K562 (cell line): ENCODE measurements around the gene HSPA4. TPM values are rescaled to one million over a fixed set of nuclear protein-coding genes. Genes with fewer than 3 reads are reported as not detected.

Experiments
- ATAC-seq: fragments of 200-7000 bp; cut with Tn5 transposase; 3 replicates; pipeline ENCODE4 v1.9.1; 2020; ENCODE audit warnings: moderate library complexity
- BruUV-seq: library from RNA; stranded (reverse); fragments of 400-500 nt; replicated peaks from 2 replicates; lab custom pipeline; 2021; lab: Mats Ljungman, UMichigan
- CTCF ChIA-PET: fragments of 300-600 bp; formaldehyde crosslinking; extraction: SDS; loops from one replicate; lab custom pipeline; 2021; ENCODE audit warnings: low intra/inter-chr PET ratio; lab: Yijun Ruan, JAX
- POLR2A ChIA-PET: fragments of 300-600, 350-650 bp; sonication (Branson Sonifier 250); formaldehyde crosslinking; extraction: SDS; loops from one replicate; lab custom pipeline; 2021; ENCODE audit warnings: antibody characterized with exemption, inconsistent platforms; lab: Yijun Ruan, JAX
- DNase-seq, 4 experiments: peaks; one replicate each; pipeline versions ENCODE4 v3.0.0 to v3.0.0-alpha.2; 2011 to 2018; ENCODE audit warnings: low spot score in 3 of 4, mixed read lengths in 3 of 4; ENCODE audit errors: extremely low read depth in 1 of 4
- FAIRE-seq: peaks from 2 replicates; lab custom pipeline; 2011; peaks lifted over from hg19 to GRCh38; lab: Jason Lieb, UNC
- H2AFZ ChIP-seq: 2 replicates; pipeline ENCODE4 v1.6.0; 2011; ENCODE audit warnings: low read depth, low read length, control low read depth, inconsistent platforms
- H3K27ac ChIP-seq: fragments of 200-600 bp; 3 replicates; pipeline ENCODE4 v1.8.0; 2011; ENCODE audit warnings: low read depth, mild to moderate bottlenecking, control low read depth, inconsistent platforms, low read length, moderate library complexity, mixed read lengths; ENCODE audit errors: extremely low read depth
- H3K27me3 ChIP-seq, 2 experiments: fragments of 300-600 bp in 1 of 2; 2 replicates in 1 of 2; 3 replicates in 1 of 2; pipeline versions ENCODE4 v1.6.0 to v1.8.0; 2011; ENCODE audit warnings: inconsistent platforms in 2 of 2, low read length in 2 of 2, mild to moderate bottlenecking in 1 of 2, mixed read lengths in 1 of 2, moderate library complexity in 1 of 2; ENCODE audit not compliant: control insufficient read depth in 2 of 2, insufficient read depth in 2 of 2
- H3K36me3 ChIP-seq: fragments of 300-600 bp; 3 replicates; pipeline ENCODE4 v1.8.0; 2011; ENCODE audit warnings: mild to moderate bottlenecking, low read length, inconsistent platforms; ENCODE audit not compliant: control insufficient read depth, insufficient read depth
- H3K4me1 ChIP-seq, 2 experiments: fragments of 200-600 bp in 1 of 2; replicated peaks in 1 of 2; 2 replicates in 1 of 2; 3 replicates in 1 of 2; pipeline versions ENCODE4 v1.5.1 to v1.8.0; 2011; ENCODE audit warnings: inconsistent platforms in 2 of 2, low read length in 2 of 2, mild to moderate bottlenecking in 1 of 2, mixed read lengths in 1 of 2, moderate library complexity in 1 of 2; ENCODE audit not compliant: control insufficient read depth in 2 of 2, insufficient read depth in 2 of 2
- H3K4me2 ChIP-seq: 2 replicates; pipeline ENCODE4 v1.6.1; 2011; ENCODE audit warnings: low read length, control low read depth, inconsistent platforms, mixed read lengths; ENCODE audit not compliant: insufficient read depth
- H3K4me3 ChIP-seq: fragments of 200-600 bp; sonication (generic), shearing (Covaris generic); 2 replicates; pipeline ENCODE4 v1.5.1; 2016; ENCODE audit warnings: control low read depth, inconsistent platforms
- H3K79me2 ChIP-seq: fragments of 200-600 bp; 3 replicates; pipeline ENCODE4 v1.8.0; 2011; ENCODE audit warnings: low read length, inconsistent platforms; ENCODE audit not compliant: control insufficient read depth, insufficient read depth
- H3K9ac ChIP-seq, 2 experiments: 2 replicates each; pipeline versions ENCODE4 v1.6.0 to v1.6.1; 2011; ENCODE audit warnings: low read depth in 2 of 2, low read length in 2 of 2, control low read depth in 1 of 2, inconsistent platforms in 1 of 2, mild to moderate bottlenecking in 1 of 2, mixed read lengths in 1 of 2; ENCODE audit not compliant: insufficient read depth in 1 of 2
- H3K9me1 ChIP-seq: one replicate; pipeline ENCODE4 v1.6.0; 2011; ENCODE audit warnings: inconsistent platforms, mild to moderate bottlenecking, low read length, moderate library complexity; ENCODE audit not compliant: control insufficient read depth, insufficient read depth
- H3K9me3 ChIP-seq: replicated peaks from 2 replicates; pipeline ENCODE4 v1.5.1; 2011; ENCODE audit warnings: low read depth, low read length, inconsistent platforms; ENCODE audit not compliant: control insufficient read depth, insufficient read depth
- H4K20me1 ChIP-seq: replicated peaks from 2 replicates; pipeline ENCODE4 v1.6.1; 2011; ENCODE audit warnings: low read length, inconsistent platforms, mixed read lengths; ENCODE audit not compliant: control insufficient read depth, insufficient read depth
- ATF7 ChIP-seq: fragments of 450-650 bp; IDR thresholded peaks from 2 replicates; pipeline ENCODE4 v1.7.1; 2014; ENCODE audit warnings: mild to moderate bottlenecking, moderate library complexity
- DMBX1 ChIP-seq: fragments of 250-450 bp; sonication (Bioruptor Pico); IDR thresholded peaks from 2 replicates; pipeline ENCODE4 v1.8.0; 2022; ENCODE audit warnings: inconsistent platforms, mild to moderate bottlenecking, moderate library complexity, borderline replicate concordance
- NFIC ChIP-seq: fragments of 450-650 bp; IDR thresholded peaks from 2 replicates; pipeline ENCODE4 v1.6.1; 2017; ENCODE audit warnings: mild to moderate bottlenecking, inconsistent platforms
- RBM14 ChIP-seq: fragments of 200-400 bp; formaldehyde crosslinking; IDR thresholded peaks from 2 replicates; pipeline ENCODE4 v1.6.1; 2018; ENCODE audit warnings: low read depth, mild to moderate bottlenecking, low read length, moderate library complexity, borderline replicate concordance; ENCODE audit not compliant: insufficient read depth
- TFAP4 ChIP-seq: sonication (generic); formaldehyde crosslinking; IDR thresholded peaks from 2 replicates; pipeline ENCODE4 v1.8.0; 2022; ENCODE audit warnings: missing genetic modification reagents, mild to moderate bottlenecking, moderate library complexity, borderline replicate concordance
- ZNF23 ChIP-seq: fragments of 250-450 bp; sonication (Bioruptor Pico); IDR thresholded peaks from 2 replicates; pipeline ENCODE4 v1.4.0; 2020; ENCODE audit warnings: mild to moderate bottlenecking
- WGBS: fragments of 100-300 bp; shearing (Covaris generic); methylation state at CpG from one replicate; pipeline ENCODE4 v1.1.6; 2016; ENCODE audit warnings: low coverage, mixed read lengths; ENCODE audit not compliant: insufficient coverage; ENCODE audit errors: missing lambda C conversion rate; 5-methylcytosine and 5-hydroxymethylcytosine counted together
- in situ Hi-C: fragments of 300-500 bp; cut with MboI; formaldehyde crosslinking; loops from 4 replicates; pipeline ENCODE4 v1.15.0; 2018; ENCODE audit warnings: inconsistent platforms, mixed read lengths
- intact Hi-C: fragments of 100-400 bp; cut with micrococcal nuclease; formaldehyde crosslinking; loops from 2 replicates; pipeline ENCODE4 v1.14.2; 2022
- polyA plus RNA-seq, 8 experiments: library from polyadenylated mRNA; depleted of rRNA in 4 of 8; stranded (reverse) in 5 of 8; unstranded in 3 of 8; fragments of >200 nt; fragmentation: Nextera tagmentation in 2 of 8; fragmentation: Illumina TruSeq in 1 of 8; extraction: Ambion mirVana in 2 of 8; extraction: Trizol in 1 of 8; gene quantifications; 2 replicates each; pipeline versions ENCODE4 v1.2.1 to v1.2.3, GENCODE V29; 2011 to 2014; ENCODE audit warnings: inconsistent platforms in 1 of 8, missing spikeins in 1 of 8
- small RNA-seq: library from RNA; depleted of rRNA; stranded (forward); fragments of <200 nt; gene quantifications from one replicate; pipeline ENCODE3, GENCODE V24; 2014
- total RNA-seq, 7 experiments: library from RNA; depleted of rRNA in 6 of 7; stranded (reverse); fragments of >200 nt in 6 of 7; fragmentation: Illumina TruSeq in 2 of 7; extraction: Trizol in 2 of 7; gene quantifications; 2 replicates each; pipeline versions ENCODE4 v1.2.1 to v1.2.3, GENCODE V29; 2011 to 2021; ENCODE audit warnings: low replicate concordance in 1 of 7
- TF ChIP-seq, protein P1 (sequence below): fragments of 450-650 bp; IDR thresholded peaks from 2 replicates; pipeline ENCODE4 v1.6.1; 2014; ENCODE audit warnings: low read depth, mild to moderate bottlenecking, moderate library complexity, borderline replicate concordance

HSPA4 gene
- total and polyA plus RNA-seq, 9 of the 15 experiments (the other 6 are each of a cell fraction or from before 2014, with no cell fraction given) = 90.3 to 286 (median 148) TPM

DNA sequence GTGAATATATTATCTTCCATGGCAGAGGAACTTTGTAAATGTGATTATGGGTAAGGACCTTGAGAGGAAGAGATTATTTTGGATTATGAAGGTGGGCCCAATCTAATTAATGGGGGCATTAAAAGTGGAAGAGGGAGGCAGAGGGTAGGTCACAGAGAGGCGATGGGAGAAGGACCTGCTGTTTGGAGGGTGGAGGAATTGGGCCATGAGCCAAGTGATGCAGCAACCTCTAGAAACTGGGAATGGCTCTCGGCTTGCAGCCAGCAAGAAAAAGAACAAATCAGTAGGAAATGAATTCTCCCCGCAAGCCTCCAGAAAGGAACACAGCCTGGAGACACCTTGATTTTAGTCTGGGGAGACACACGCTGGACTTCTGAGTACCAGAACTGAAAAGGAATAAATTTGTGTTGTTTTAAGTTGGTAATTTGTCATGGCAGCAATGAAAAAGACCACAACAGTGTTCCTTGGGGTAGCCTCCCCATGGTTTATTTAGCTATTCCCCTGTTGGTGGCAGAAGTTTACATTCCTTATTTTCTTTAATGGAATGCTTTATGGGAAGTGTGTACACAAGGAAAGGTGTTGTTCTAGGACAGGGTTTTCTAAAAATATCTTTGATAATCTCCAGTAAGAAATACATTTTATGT lies 103.6 kb downstream of the HSPA4 start:
- Histone ChIP-seq H3K9me1 (no peaks in the 10 kb centered on the region), H2AFZ (no peak overlapping the region), H3K79me2 (no peaks in the 10 kb centered on the region), H3K9ac (no peak overlapping the region), H3K4me2 (no peak overlapping the region), H3K27ac (no peak overlapping the region), H3K4me1 (no peaks in the 10 kb centered on the region), H3K36me3 (no peaks in the 10 kb centered on the region), H4K20me1 (no peaks in the 10 kb centered on the region), H3K4me3 (no peak overlapping the region), H3K27me3 (peaks cover 29 to 32% of the 10 kb centered on the region in 2 experiments), H3K9me3 (no peaks in the 10 kb centered on the region)
- BruUV-seq = no TSS peak
- WGBS = 0% methylated on average over 4 of the region's 4 CpGs
- no peak for FAIRE-seq
- ATAC-seq = no peak
- CTCF ChIA-PET = no interaction called here
- intact Hi-C loops = no loop called here
- TF ChIP-seq ZNF23 (CRISPR knock-in tag) = no peak
- TF ChIP-seq DMBX1 (CRISPR knock-in tag) = no peak
- TF ChIP-seq, protein P1, sequence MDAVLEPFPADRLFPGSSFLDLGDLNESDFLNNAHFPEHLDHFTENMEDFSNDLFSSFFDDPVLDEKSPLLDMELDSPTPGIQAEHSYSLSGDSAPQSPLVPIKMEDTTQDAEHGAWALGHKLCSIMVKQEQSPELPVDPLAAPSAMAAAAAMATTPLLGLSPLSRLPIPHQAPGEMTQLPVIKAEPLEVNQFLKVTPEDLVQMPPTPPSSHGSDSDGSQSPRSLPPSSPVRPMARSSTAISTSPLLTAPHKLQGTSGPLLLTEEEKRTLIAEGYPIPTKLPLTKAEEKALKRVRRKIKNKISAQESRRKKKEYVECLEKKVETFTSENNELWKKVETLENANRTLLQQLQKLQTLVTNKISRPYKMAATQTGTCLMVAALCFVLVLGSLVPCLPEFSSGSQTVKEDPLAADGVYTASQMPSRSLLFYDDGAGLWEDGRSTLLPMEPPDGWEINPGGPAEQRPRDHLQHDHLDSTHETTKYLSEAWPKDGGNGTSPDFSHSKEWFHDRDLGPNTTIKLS = no peak
- no peak for TF ChIP-seq RBM14
- no peak for TF ChIP-seq TFAP4 (CRISPR knock-in tag)
- no peak for TF ChIP-seq ATF7
- peak; percentile 41 for TF ChIP-seq NFIC
- in situ Hi-C loops = no loop called here
- POLR2A ChIA-PET = no interaction called here
- no peak for DNase-seq

Small RNA genes lying within 50 kb of the gene (small RNA-seq; reads per million reads assigned to genes)
- gene AC113410.1 (not detected), gene AC113410.3 (not detected)

Other genes with a start within 250 kb of the HSPA4 start
- not detected in 2 replicates for gene SOWAHA, start 238.7 kb upstream of the HSPA4 start, total RNA-seq (2014; rRNA removed)
- gene SOWAHA, start 238.7 kb upstream of the HSPA4 start, total RNA-seq (2014; rRNA removed; fragmentation: Illumina TruSeq; extraction: Trizol) = not detected in 2 replicates
- gene SOWAHA, start 238.7 kb upstream of the HSPA4 start, total RNA-seq (2015; rRNA removed; fragmentation: Illumina TruSeq; extraction: Trizol) = not detected in 2 replicates
- not detected in 2 replicates for gene SOWAHA, start 238.7 kb upstream of the HSPA4 start, total RNA-seq (2021)
- gene SOWAHA, start 238.7 kb upstream of the HSPA4 start, polyA plus RNA-seq (2011; rRNA removed) = not detected in 2 replicates
- gene SOWAHA, start 238.7 kb upstream of the HSPA4 start, polyA plus RNA-seq (2014; fragmentation: Illumina TruSeq; extraction: Trizol) = not detected in 2 replicates
- not detected for gene SOWAHA, start 238.7 kb upstream of the HSPA4 start, polyA plus RNA-seq (2014; fragmentation: Nextera tagmentation; extraction: Ambion mirVana)
- not detected in 2 replicates for gene SOWAHA, start 238.7 kb upstream of the HSPA4 start, polyA plus RNA-seq (2014; rRNA removed)
- gene SHROOM1, start 221.4 kb upstream of the HSPA4 start, total RNA-seq (2014; rRNA removed) = 13.0 and 18.6 TPM in 2 replicates
- gene SHROOM1, start 221.4 kb upstream of the HSPA4 start, total RNA-seq (2014; rRNA removed; fragmentation: Illumina TruSeq; extraction: Trizol) = 5.3 and 6.1 TPM in 2 replicates
- 10.9 and 13.3 TPM in 2 replicates for gene SHROOM1, start 221.4 kb upstream of the HSPA4 start, total RNA-seq (2015; rRNA removed; fragmentation: Illumina TruSeq; extraction: Trizol)
- gene SHROOM1, start 221.4 kb upstream of the HSPA4 start, total RNA-seq (2021) = 25.6 and 26.5 TPM in 2 replicates
- 11.9 and 12.8 TPM in 2 replicates for gene SHROOM1, start 221.4 kb upstream of the HSPA4 start, polyA plus RNA-seq (2011; rRNA removed)
- gene SHROOM1, start 221.4 kb upstream of the HSPA4 start, polyA plus RNA-seq (2014; fragmentation: Illumina TruSeq; extraction: Trizol) = 14.6 and 14.8 TPM in 2 replicates
- under 1 TPM; 0.44 to 0.50 TPM for gene SHROOM1, start 221.4 kb upstream of the HSPA4 start, polyA plus RNA-seq (2014; fragmentation: Nextera tagmentation; extraction: Ambion mirVana)
- gene SHROOM1, start 221.4 kb upstream of the HSPA4 start, polyA plus RNA-seq (2014; rRNA removed) = 22.3 and 26.0 TPM in 2 replicates
- gene GDF9, start 185.5 kb upstream of the HSPA4 start, total RNA-seq (2014; rRNA removed) = 0.12 TPM in 1 of 2 replicates, not detected in the other
- gene GDF9, start 185.5 kb upstream of the HSPA4 start, total RNA-seq (2014; rRNA removed; fragmentation: Illumina TruSeq; extraction: Trizol) = 0.13 and 0.18 TPM in 2 replicates
- gene GDF9, start 185.5 kb upstream of the HSPA4 start, total RNA-seq (2015; rRNA removed; fragmentation: Illumina TruSeq; extraction: Trizol) = 0.15 and 0.18 TPM in 2 replicates
- 0.20 and 0.22 TPM in 2 replicates for gene GDF9, start 185.5 kb upstream of the HSPA4 start, total RNA-seq (2021)
- 0.70 and 1.1 TPM in 2 replicates for gene GDF9, start 185.5 kb upstream of the HSPA4 start, polyA plus RNA-seq (2011; rRNA removed)
- 0.28 and 0.37 TPM in 2 replicates for gene GDF9, start 185.5 kb upstream of the HSPA4 start, polyA plus RNA-seq (2014; fragmentation: Illumina TruSeq; extraction: Trizol)
- under 1 TPM; 0.10 to 0.15 TPM for gene GDF9, start 185.5 kb upstream of the HSPA4 start, polyA plus RNA-seq (2014; fragmentation: Nextera tagmentation; extraction: Ambion mirVana)
- gene GDF9, start 185.5 kb upstream of the HSPA4 start, polyA plus RNA-seq (2014; rRNA removed) = 0.27 and 0.66 TPM in 2 replicates
- 307 and 353 TPM in 2 replicates for gene UQCRQ, start 185.4 kb upstream of the HSPA4 start, total RNA-seq (2014; rRNA removed)
- gene UQCRQ, start 185.4 kb upstream of the HSPA4 start, total RNA-seq (2014; rRNA removed; fragmentation: Illumina TruSeq; extraction: Trizol) = 641 and 716 TPM in 2 replicates
- gene UQCRQ, start 185.4 kb upstream of the HSPA4 start, total RNA-seq (2015; rRNA removed; fragmentation: Illumina TruSeq; extraction: Trizol) = 334 and 373 TPM in 2 replicates
- gene UQCRQ, start 185.4 kb upstream of the HSPA4 start, total RNA-seq (2021) = 888 and 1,004 TPM in 2 replicates
- 813 and 883 TPM in 2 replicates for gene UQCRQ, start 185.4 kb upstream of the HSPA4 start, polyA plus RNA-seq (2011; rRNA removed)
- 235 and 336 TPM in 2 replicates for gene UQCRQ, start 185.4 kb upstream of the HSPA4 start, polyA plus RNA-seq (2014; fragmentation: Illumina TruSeq; extraction: Trizol)
- gene UQCRQ, start 185.4 kb upstream of the HSPA4 start, polyA plus RNA-seq (2014; fragmentation: Nextera tagmentation; extraction: Ambion mirVana) = 1,000 to 10,000 TPM; 2,318 to 2,421 TPM
- gene UQCRQ, start 185.4 kb upstream of the HSPA4 start, polyA plus RNA-seq (2014; rRNA removed) = 883 and 917 TPM in 2 replicates
- 1.1 and 2.2 TPM in 2 replicates for gene LEAP2, start 178.3 kb upstream of the HSPA4 start, total RNA-seq (2014; rRNA removed)
- 2.8 TPM in 2 replicates for gene LEAP2, start 178.3 kb upstream of the HSPA4 start, total RNA-seq (2014; rRNA removed; fragmentation: Illumina TruSeq; extraction: Trizol)
- 2.9 and 3.1 TPM in 2 replicates for gene LEAP2, start 178.3 kb upstream of the HSPA4 start, total RNA-seq (2015; rRNA removed; fragmentation: Illumina TruSeq; extraction: Trizol)
- gene LEAP2, start 178.3 kb upstream of the HSPA4 start, total RNA-seq (2021) = 1.8 and 2.0 TPM in 2 replicates
- 4.9 and 5.6 TPM in 2 replicates for gene LEAP2, start 178.3 kb upstream of the HSPA4 start, polyA plus RNA-seq (2011; rRNA removed)
- 2.0 and 2.5 TPM in 2 replicates for gene LEAP2, start 178.3 kb upstream of the HSPA4 start, polyA plus RNA-seq (2014; fragmentation: Illumina TruSeq; extraction: Trizol)
- 1 to 10 TPM; 2.0 to 2.9 TPM for gene LEAP2, start 178.3 kb upstream of the HSPA4 start, polyA plus RNA-seq (2014; fragmentation: Nextera tagmentation; extraction: Ambion mirVana)
- 2.3 and 2.4 TPM in 2 replicates for gene LEAP2, start 178.3 kb upstream of the HSPA4 start, polyA plus RNA-seq (2014; rRNA removed)
- 9.9 and 11.3 TPM in 2 replicates for gene AFF4, start 88.4 kb upstream of the HSPA4 start, total RNA-seq (2014; rRNA removed)
- gene AFF4, start 88.4 kb upstream of the HSPA4 start, total RNA-seq (2014; rRNA removed; fragmentation: Illumina TruSeq; extraction: Trizol) = 19.9 and 21.4 TPM in 2 replicates
- gene AFF4, start 88.4 kb upstream of the HSPA4 start, total RNA-seq (2015; rRNA removed; fragmentation: Illumina TruSeq; extraction: Trizol) = 17.9 and 18.9 TPM in 2 replicates
- gene AFF4, start 88.4 kb upstream of the HSPA4 start, total RNA-seq (2021) = 22.5 and 25.8 TPM in 2 replicates
- 14.2 and 20.7 TPM in 2 replicates for gene AFF4, start 88.4 kb upstream of the HSPA4 start, polyA plus RNA-seq (2011; rRNA removed)
- gene AFF4, start 88.4 kb upstream of the HSPA4 start, polyA plus RNA-seq (2014; fragmentation: Illumina TruSeq; extraction: Trizol) = 17.0 and 19.6 TPM in 2 replicates
- 1 to 10 TPM; 1.7 to 3.6 TPM for gene AFF4, start 88.4 kb upstream of the HSPA4 start, polyA plus RNA-seq (2014; fragmentation: Nextera tagmentation; extraction: Ambion mirVana)
- gene AFF4, start 88.4 kb upstream of the HSPA4 start, polyA plus RNA-seq (2014; rRNA removed) = 7.9 and 9.0 TPM in 2 replicates
- 11.9 and 15.4 TPM in 2 replicates for gene ZCCHC10, start 25.5 kb upstream of the HSPA4 start, total RNA-seq (2014; rRNA removed)
- 51.8 and 65.9 TPM in 2 replicates for gene ZCCHC10, start 25.5 kb upstream of the HSPA4 start, total RNA-seq (2014; rRNA removed; fragmentation: Illumina TruSeq; extraction: Trizol)
- gene ZCCHC10, start 25.5 kb upstream of the HSPA4 start, total RNA-seq (2015; rRNA removed; fragmentation: Illumina TruSeq; extraction: Trizol) = 43.6 and 45.5 TPM in 2 replicates
- 34.9 and 37.6 TPM in 2 replicates for gene ZCCHC10, start 25.5 kb upstream of the HSPA4 start, total RNA-seq (2021)
- 78.7 and 85.1 TPM in 2 replicates for gene ZCCHC10, start 25.5 kb upstream of the HSPA4 start, polyA plus RNA-seq (2011; rRNA removed)
- 58.4 and 69.8 TPM in 2 replicates for gene ZCCHC10, start 25.5 kb upstream of the HSPA4 start, polyA plus RNA-seq (2014; fragmentation: Illumina TruSeq; extraction: Trizol)
- 100 to 1,000 TPM; 144 to 146 TPM for gene ZCCHC10, start 25.5 kb upstream of the HSPA4 start, polyA plus RNA-seq (2014; fragmentation: Nextera tagmentation; extraction: Ambion mirVana)
- 46.6 and 47.2 TPM in 2 replicates for gene ZCCHC10, start 25.5 kb upstream of the HSPA4 start, polyA plus RNA-seq (2014; rRNA removed)